H1 (cell line): Measurements from ENCODE around the gene CIAO2A. TPM values are rescaled to one million over a fixed set of nuclear protein-coding genes. Genes with fewer than 3 reads are reported as not detected.

Experiments
- CTCF ChIA-PET: fragments of 300-600 bp; sonication (Branson Sonifier 250); formaldehyde crosslinking; loops from one replicate; lab custom pipeline; 2021; ENCODE audit not compliant: partially characterized antibody; lab: Charles Lee
- POLR2A ChIA-PET: fragments of 300-600 bp; sonication (Branson Sonifier 250); formaldehyde crosslinking; loops from one replicate; lab custom pipeline; 2021; ENCODE audit warnings: inconsistent platforms; ENCODE audit not compliant: partially characterized antibody; lab: Charles Lee
- DNase-seq, 2 experiments: peaks; one replicate each; pipeline versions ENCODE4 v3.0.0 to v3.0.0-alpha.2; 2010 to 2022; ENCODE audit warnings: low spot score in 2 of 2, low read depth in 1 of 2, mixed read lengths in 1 of 2
- FAIRE-seq: peaks from 2 replicates; lab custom pipeline; 2011; peaks lifted over from hg19 to GRCh38; lab: Jason Lieb, UNC
- H2AFZ ChIP-seq: 2 replicates; pipeline ENCODE4 v1.8.1; 2012; ENCODE audit warnings: low read length, inconsistent platforms
- H2AK5ac ChIP-seq: 2 replicates; pipeline ENCODE4 v1.6.1; 2013; ENCODE audit warnings: low read depth, low read length
- H2BK120ac ChIP-seq: replicated peaks from 2 replicates; pipeline ENCODE3; 2013; ENCODE audit warnings: low read depth, low read length, inconsistent platforms
- H2BK12ac ChIP-seq: 2 replicates; pipeline ENCODE4 v1.6.1; 2013; ENCODE audit warnings: low read depth, low read length
- H2BK15ac ChIP-seq: 2 replicates; pipeline ENCODE4 v1.6.1; 2013; ENCODE audit warnings: low read length
- H2BK20ac ChIP-seq: 2 replicates; pipeline ENCODE4 v1.6.1; 2013; ENCODE audit warnings: low read length
- H2BK5ac ChIP-seq: 2 replicates; pipeline ENCODE4 v1.6.1; 2013; ENCODE audit warnings: low read depth, low read length
- H3K14ac ChIP-seq: 2 replicates; pipeline ENCODE4 v1.6.1; 2013; ENCODE audit warnings: inconsistent platforms; ENCODE audit not compliant: insufficient read length
- H3K18ac ChIP-seq: 2 replicates; pipeline ENCODE4 v1.6.1; 2013; ENCODE audit warnings: low read length; ENCODE audit errors: extremely low read depth
- H3K23ac ChIP-seq: 2 replicates; pipeline ENCODE4 v1.6.1; 2013; ENCODE audit warnings: inconsistent platforms; ENCODE audit not compliant: insufficient read length
- H3K23me2 ChIP-seq: 2 replicates; pipeline ENCODE4 v1.6.1; 2013; ENCODE audit warnings: low read depth, low read length
- H3K27ac ChIP-seq: 2 replicates; pipeline ENCODE4 v1.6.1; 2011; ENCODE audit warnings: low read depth, low read length, inconsistent platforms
- H3K27me3 ChIP-seq, 4 experiments: replicated peaks in 1 of 4; 1 replicate in 1 of 4; 2 replicates in 3 of 4; pipeline versions ENCODE4 v1.6.1 to v1.8.1; 2011 to 2013; ENCODE audit warnings: low read length in 3 of 4, mild to moderate bottlenecking in 3 of 4, inconsistent platforms in 2 of 4, mixed read lengths in 2 of 4, moderate library complexity in 1 of 4; ENCODE audit not compliant: control insufficient read depth in 3 of 4, insufficient read depth in 3 of 4; ENCODE audit errors: extremely low read depth in 1 of 4
- H3K36me3 ChIP-seq, 4 experiments: 2 replicates each; pipeline versions ENCODE4 v1.6.1 to v1.8.1; 2011 to 2013; ENCODE audit warnings: mild to moderate bottlenecking in 4 of 4, low read length in 3 of 4, moderate library complexity in 2 of 4, control low read depth in 1 of 4, inconsistent platforms in 1 of 4; ENCODE audit not compliant: insufficient read depth in 4 of 4, control insufficient read depth in 2 of 4
- H3K4ac ChIP-seq: replicated peaks from 2 replicates; pipeline ENCODE3; 2013; ENCODE audit warnings: low read length, low read depth, mixed read lengths, inconsistent platforms; ENCODE audit not compliant: insufficient read length
- H3K4me1 ChIP-seq, 4 experiments: replicated peaks in 1 of 4; 1 replicate in 1 of 4; 2 replicates in 3 of 4; pipeline versions ENCODE4 v1.6.1 to v1.8.1; 2011 to 2013; ENCODE audit warnings: low read length in 3 of 4, inconsistent platforms in 2 of 4, mixed read lengths in 1 of 4; ENCODE audit not compliant: insufficient read depth in 4 of 4, control insufficient read depth in 3 of 4
- H3K4me2 ChIP-seq, 2 experiments: 2 replicates each; pipeline versions ENCODE4 v1.6.1 to v1.8.1; 2011 to 2013; ENCODE audit warnings: low read depth in 2 of 2, low read length in 2 of 2, control low read depth in 1 of 2, inconsistent platforms in 1 of 2, mild to moderate bottlenecking in 1 of 2; ENCODE audit not compliant: insufficient read depth in 1 of 2
- H3K4me3 ChIP-seq, 4 experiments: fragments of 200-600, 300-600 bp in 1 of 4; sonication (generic), shearing (Covaris generic), sonication (Bioruptor Twin) in 1 of 4; 2 replicates each; pipeline versions ENCODE4 v1.5.1 to v1.8.1; 2011 to 2016; ENCODE audit warnings: low read length in 4 of 4, low read depth in 3 of 4, control low read depth in 2 of 4, inconsistent platforms in 2 of 4, mild to moderate bottlenecking in 2 of 4, mixed read lengths in 1 of 4, moderate library complexity in 1 of 4; ENCODE audit not compliant: insufficient read depth in 2 of 4; ENCODE audit errors: extremely low read depth in 1 of 4
- H3K56ac ChIP-seq: replicated peaks from 2 replicates; pipeline ENCODE3; 2013; ENCODE audit warnings: low read depth, mild to moderate bottlenecking, mixed read lengths, low read length, inconsistent platforms; ENCODE audit not compliant: insufficient read length
- H3K79me1 ChIP-seq: 2 replicates; pipeline ENCODE4 v1.6.1; 2013; ENCODE audit warnings: low read depth, low read length, control low read depth
- H3K79me2 ChIP-seq, 2 experiments: 2 replicates each; pipeline versions ENCODE4 v1.6.1 to v1.8.1; 2012 to 2013; ENCODE audit warnings: low read length in 2 of 2, mild to moderate bottlenecking in 2 of 2, inconsistent platforms in 1 of 2; ENCODE audit not compliant: insufficient read depth in 2 of 2, control insufficient read depth in 1 of 2
- H3K9ac ChIP-seq, 4 experiments: replicated peaks in 1 of 4; 1 replicate in 1 of 4; 2 replicates in 3 of 4; pipeline versions ENCODE4 v1.6.1 to v1.8.1; 2011 to 2013; ENCODE audit warnings: low read depth in 3 of 4, low read length in 3 of 4, control low read depth in 2 of 4, mild to moderate bottlenecking in 2 of 4, moderate library complexity in 2 of 4, inconsistent platforms in 1 of 4; ENCODE audit errors: extremely low read depth in 1 of 4
- H3K9me3 ChIP-seq, 2 experiments: 2 replicates each; pipeline versions ENCODE4 v1.6.1 to v1.8.1; 2012 to 2013; ENCODE audit warnings: mild to moderate bottlenecking in 2 of 2, moderate library complexity in 2 of 2, control low read depth in 1 of 2, inconsistent platforms in 1 of 2, low read depth in 1 of 2, low read length in 1 of 2, mixed read lengths in 1 of 2; ENCODE audit not compliant: insufficient read depth in 2 of 2
- H4K20me1 ChIP-seq, 2 experiments: replicated peaks in 1 of 2; 2 replicates each; pipeline versions ENCODE3 to v1.8.1; 2011 to 2013; ENCODE audit warnings: inconsistent platforms in 2 of 2, low read length in 2 of 2, mild to moderate bottlenecking in 1 of 2; ENCODE audit not compliant: insufficient read depth in 2 of 2, control insufficient read depth in 1 of 2
- H4K5ac ChIP-seq: 2 replicates; pipeline ENCODE4 v1.6.1; 2013; ENCODE audit warnings: low read length, low read depth, mixed read lengths, inconsistent platforms; ENCODE audit not compliant: insufficient read length
- H4K8ac ChIP-seq: 2 replicates; pipeline ENCODE4 v1.8.0; 2013; ENCODE audit warnings: mild to moderate bottlenecking, moderate library complexity, low read length, inconsistent platforms; ENCODE audit not compliant: insufficient read depth; ENCODE audit errors: extremely low read depth
- H4K91ac ChIP-seq: replicated peaks from 2 replicates; pipeline ENCODE3; 2013; ENCODE audit warnings: low read length, mixed read lengths, inconsistent platforms; ENCODE audit not compliant: insufficient read length
- ASH2L ChIP-seq: fragments of 200-600, 300-600 bp; sonication (generic); IDR thresholded peaks from one replicate; pipeline ENCODE4 v1.7.1; 2017; ENCODE audit warnings: low read length
- BACH1 ChIP-seq: IDR thresholded peaks from 2 replicates; pipeline ENCODE4 v1.6.1; 2012; ENCODE audit warnings: low read length, improper control_type of control experiment
- EP300 ChIP-seq, 2 experiments: IDR thresholded peaks; 1 replicate in 1 of 2; 2 replicates in 1 of 2; pipeline ENCODE4 v1.6.1; 2011 to 2012; ENCODE audit warnings: low read depth in 2 of 2, low read length in 2 of 2, mild to moderate bottlenecking in 2 of 2, borderline replicate concordance in 1 of 2, inconsistent platforms in 1 of 2, moderate library complexity in 1 of 2
- KDM4A ChIP-seq: IDR thresholded peaks from one replicate; pipeline ENCODE4 v1.7.1; 2012; ENCODE audit warnings: low read depth, mild to moderate bottlenecking, moderate library complexity, low read length, inconsistent platforms; ENCODE audit not compliant: severe bottlenecking
- MAX ChIP-seq: IDR thresholded peaks from 2 replicates; pipeline ENCODE4 v1.6.1; 2012; ENCODE audit warnings: inconsistent platforms
- NRF1 ChIP-seq: IDR thresholded peaks from 2 replicates; pipeline ENCODE4 v1.6.1; 2011; ENCODE audit warnings: mild to moderate bottlenecking, low read depth, low read length, improper control_type of control experiment
- RAD21 ChIP-seq, 2 experiments: IDR thresholded peaks in 1 of 2; conservative IDR thresholded peaks in 1 of 2; 2 replicates each; pipeline ENCODE4 v1.6.1; 2011; ENCODE audit warnings: low read depth in 2 of 2, low read length in 2 of 2, improper control_type of control experiment in 1 of 2, inconsistent platforms in 1 of 2, mild to moderate bottlenecking in 1 of 2, moderate library complexity in 1 of 2
- SIN3A ChIP-seq, 2 experiments: IDR thresholded peaks in 1 of 2; conservative IDR thresholded peaks in 1 of 2; 2 replicates each; pipeline ENCODE4 v1.6.1; 2011 to 2012; ENCODE audit warnings: low read length in 2 of 2, improper control_type of control experiment in 1 of 2, low read depth in 1 of 2, mild to moderate bottlenecking in 1 of 2
- SIX5 ChIP-seq: IDR thresholded peaks from 2 replicates; pipeline ENCODE4 v1.6.1; 2011; ENCODE audit warnings: mild to moderate bottlenecking, low read depth, low read length
- SP1 ChIP-seq: IDR thresholded peaks from 2 replicates; pipeline ENCODE4 v1.6.1; 2011; ENCODE audit warnings: low read depth, low read length
- SP2 ChIP-seq: IDR thresholded peaks from 2 replicates; pipeline ENCODE4 v1.6.1; 2012; ENCODE audit warnings: mild to moderate bottlenecking, low read length, inconsistent platforms
- YY1 ChIP-seq: IDR thresholded peaks from 2 replicates; pipeline ENCODE4 v1.6.1; 2011; ENCODE audit warnings: low read depth, mild to moderate bottlenecking, low read length
- WGBS, 2 experiments: shearing (Covaris generic) in 1 of 2; methylation state at CpG; one replicate each; pipeline versions ENCODE4 v1.1.6 to v1.1.7; 2013 to 2015; ENCODE audit warnings: low lambda C conversion rate in 2 of 2, mixed read lengths in 2 of 2, inconsistent platforms in 1 of 2, low coverage in 1 of 2, missing lambda C conversion rate in 1 of 2; ENCODE audit not compliant: insufficient replicate concordance in 2 of 2, insufficient coverage in 1 of 2, insufficient read length in 1 of 2; ENCODE audit errors: extremely low coverage in 1 of 2, missing lambda C conversion rate in 1 of 2; 5-methylcytosine and 5-hydroxymethylcytosine counted together
- polyA plus RNA-seq, 7 experiments: library from polyadenylated mRNA; depleted of rRNA in 3 of 7; stranded (reverse) in 5 of 7; unstranded in 2 of 7; fragments of >200 nt in 5 of 7; fragments of 200-250 nt in 2 of 7; gene quantifications; 1 replicate in 5 of 7; 2 replicates in 1 of 7; 4 replicates in 1 of 7; pipeline versions ENCODE4 v1.2.1 to v1.2.3, GENCODE V29; 2011 to 2013; ENCODE audit warnings: missing spikeins in 2 of 7, mixed read lengths in 2 of 7
- total RNA-seq: library from RNA; stranded (reverse); fragmentation: NEBNext Ultra II Directional; extraction: Animal tissue kit (Norgen Biotek cat#: 25700); gene quantifications from 2 replicates; pipeline ENCODE4 v1.2.1, GENCODE V29; 2021

Gene CIAO2A
- total and polyA plus RNA-seq, 2 of the 8 experiments (the other 6 are each of a cell fraction or from before 2014, with no cell fraction given): 76.4 to 86.5 TPM

GRCh38 chr15:64107337-64107736 lies 13.7 kb upstream of the CIAO2A start:
- H4K20me1 ChIP-seq: peaks cover 0 to 1% of the 10 kb centered on the region in 2 experiments
- H4K91ac ChIP-seq: no peak overlapping the region
- no peak overlapping the region for H3K27ac ChIP-seq
- H3K18ac ChIP-seq: no peak overlapping the region
- H2BK12ac ChIP-seq: no peak overlapping the region
- no peak overlapping the region for H3K4me2 ChIP-seq
- H2AFZ ChIP-seq: no peak overlapping the region
- CTCF ChIA-PET: interaction anchor here (0.6 to 0.9 kb wide), 2 partner anchors 162 to 269 kb away, joined by 3 to 4 read pairs; no protein-coding TSS in a partner anchor
- TF ChIP-seq NRF1 (no peak), MAX (no peak), SP1 (no peak), BACH1 (no peak), YY1 (no peak), SIX5 (no peak), EP300 (IDR thresholded peaks at IDR 0.05; ENCODE audit: borderline replicate concordance in 1 of 2, low read depth in 2 of 2, low read length in 2 of 2) (no peak), SP2 (no peak), RAD21 (IDR thresholded peaks at IDR 0.05 in 1 of 2, conservative IDR thresholded peaks at IDR 0.05 in 1 of 2; ENCODE audit: low read depth in 2 of 2, low read length in 2 of 2) (no peak), SIN3A (conservative IDR thresholded peaks at IDR 0.05 in 1 of 2, IDR thresholded peaks at IDR 0.05 in 1 of 2; ENCODE audit: low read depth in 1 of 2, low read length in 2 of 2) (no peak), ASH2L (no peak), KDM4A (no peak)
- TF ChIP-seq, all 59 proteins: peak for 0
- Histone ChIP-seq H3K23me2 (no peaks in the 10 kb centered on the region), H3K9ac (no peak overlapping the region), H3K9me3 (no peaks in the 10 kb centered on the region), H2BK120ac (no peak overlapping the region), H2BK15ac (no peak overlapping the region), H3K56ac (no peak overlapping the region), H3K79me2 (peaks cover 0 to 38% of the 10 kb centered on the region in 2 experiments; a peak in 2 of 4 replicates), H2BK5ac (no peak overlapping the region), H3K4me1 (peaks cover 0 to 4% (median 0%) of the 10 kb centered on the region in 4 experiments; a peak in 1 of 7 replicates), H3K36me3 (no peaks in the 10 kb centered on the region), H3K4me3 (no peak overlapping the region), H4K8ac (no peak overlapping the region), H3K4ac (no peak overlapping the region), H3K14ac (no peak overlapping the region), H4K5ac (no peak overlapping the region), H2BK20ac (no peak overlapping the region), H3K27me3 (peaks cover 0 to 1% (median 0%) of the 10 kb centered on the region in 4 experiments; a peak in 1 of 7 replicates), H3K23ac (no peak overlapping the region), H3K79me1 (no peaks in the 10 kb centered on the region), H2AK5ac (no peak overlapping the region)
- FAIRE-seq: no peak
- POLR2A ChIA-PET: interaction anchor here (0.6 to 1.0 kb wide), 2 partner anchors 23 to 50 kb away, joined by 3 read pairs; no protein-coding TSS in a partner anchor
- 69% methylated on average over 1 of the region's 1 CpG; no CpG with 5 or more reads in 1 of the 2 experiments for WGBS, 2 experiments
- no peak for DNase-seq
